GM19372 (cell line): Measurements from ENCODE around the gene MYBPC1.
"Not testable (repeated sequence)": the region's sequence is repeated elsewhere in the genome, so short reads cannot be mapped to it uniquely, and the experiment has no call there.

Experiments used
- ATAC-seq: cut with Tn5 transposase; IDR thresholded peaks from one replicate; pipeline ENCODE4 v1.9.1; 2021; ENCODE audit warnings: mild to moderate bottlenecking, low read depth, moderate library complexity; ENCODE audit not compliant: unreplicated experiment

The MYBPC1 gene

GRCh38 chr12:101650346-101651117, 55.8 kb downstream of the MYBPC1 start:
- ATAC-seq: no peak

DNA sequence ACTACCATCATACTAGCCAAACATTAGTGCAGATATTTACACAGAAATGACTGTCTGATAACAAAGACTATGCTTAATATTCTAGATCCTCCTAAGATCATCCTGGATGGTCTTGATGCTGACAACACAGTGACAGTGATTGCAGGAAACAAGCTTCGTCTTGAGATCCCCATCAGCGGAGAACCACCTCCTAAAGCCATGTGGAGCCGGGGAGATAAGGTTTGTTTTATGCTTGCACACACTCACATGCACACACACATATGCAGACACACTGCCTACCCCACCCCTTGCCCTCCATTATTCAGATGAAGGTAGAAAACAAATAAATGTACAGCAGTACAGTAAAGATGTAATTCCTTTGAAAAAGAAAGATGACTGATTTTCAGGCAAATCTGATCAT, 58.3 kb downstream of the MYBPC1 start:
- ATAC-seq: no peak

DNA sequence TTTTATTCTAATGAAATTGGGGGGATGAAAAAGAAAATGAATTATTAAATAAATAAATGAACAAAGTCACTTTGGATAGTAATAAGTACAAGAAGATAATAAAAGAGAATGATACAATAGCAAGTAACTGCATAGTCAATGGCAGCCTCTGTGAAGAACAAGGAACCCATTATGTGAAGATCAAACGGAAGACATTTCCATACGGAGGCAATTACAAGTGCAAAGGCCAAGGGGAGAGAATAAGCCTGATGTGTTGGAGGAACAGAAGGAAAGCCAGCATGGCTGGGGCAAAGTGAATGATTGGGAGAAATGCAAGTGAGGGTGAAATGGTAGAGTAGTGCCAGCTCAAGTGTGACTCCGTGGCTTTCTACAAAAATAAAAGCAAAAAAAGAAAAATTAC, 58.7 kb downstream of the MYBPC1 start:
- no peak for ATAC-seq

DNA sequence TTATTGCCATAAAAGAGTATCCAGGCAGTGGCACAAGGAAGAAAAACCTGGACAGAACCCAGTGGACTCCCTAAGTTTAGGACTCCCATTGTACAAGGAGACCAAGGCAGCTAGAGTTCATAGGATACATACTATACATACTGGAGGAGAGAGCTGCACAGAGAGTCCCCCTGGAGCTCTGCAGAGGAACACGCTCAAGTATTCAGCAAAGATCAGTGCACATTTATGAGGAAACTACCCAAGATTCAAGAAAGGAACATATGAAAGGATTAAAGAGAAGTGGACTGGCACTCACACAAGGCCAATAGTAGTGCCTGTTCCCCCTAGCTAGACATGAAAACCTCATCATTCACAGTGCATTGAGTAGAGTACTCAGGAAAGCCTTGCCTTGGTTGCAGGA, 59.7 kb downstream of the MYBPC1 start:
- no peak for ATAC-seq

DNA sequence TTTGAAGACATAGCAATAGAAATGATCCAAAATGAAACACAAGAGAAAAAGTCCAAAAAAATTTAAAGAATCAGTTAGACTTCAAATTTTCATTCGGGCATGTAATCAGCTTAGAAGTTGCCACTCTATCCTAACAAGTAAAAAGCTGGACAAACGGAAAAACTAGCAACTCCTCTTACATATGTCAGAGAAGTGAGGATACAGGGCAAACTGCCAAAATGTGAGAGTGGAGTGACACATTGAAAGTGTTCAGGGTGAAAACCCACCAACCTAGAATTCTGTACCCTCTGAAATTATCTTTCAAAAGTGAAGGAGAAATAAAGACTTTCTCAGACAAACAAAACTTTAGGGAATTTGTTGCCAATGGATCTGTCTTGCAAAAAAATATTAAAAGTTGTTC, 60.6 kb downstream of the MYBPC1 start:
- ATAC-seq: no peak

DNA sequence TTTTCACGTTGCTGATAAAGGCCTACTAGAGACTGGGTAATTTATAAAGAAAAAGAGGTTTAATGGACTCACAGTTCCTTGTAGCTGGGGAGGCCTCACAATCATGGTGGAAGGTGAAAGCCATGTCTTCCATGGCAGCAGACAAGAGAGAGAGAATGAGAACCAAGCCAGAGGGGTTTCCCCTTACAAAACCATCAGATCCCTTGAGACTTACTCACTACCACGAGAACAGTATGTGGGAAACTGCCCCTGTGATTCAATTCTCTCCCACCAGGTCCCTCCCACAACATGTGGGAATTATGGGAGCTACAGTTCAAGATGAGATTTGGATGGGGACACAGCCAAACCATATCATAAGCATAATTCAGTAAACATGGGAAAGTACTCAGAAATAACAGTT, 65.9 kb downstream of the MYBPC1 start:
- ATAC-seq: not testable (repeated sequence)

DNA sequence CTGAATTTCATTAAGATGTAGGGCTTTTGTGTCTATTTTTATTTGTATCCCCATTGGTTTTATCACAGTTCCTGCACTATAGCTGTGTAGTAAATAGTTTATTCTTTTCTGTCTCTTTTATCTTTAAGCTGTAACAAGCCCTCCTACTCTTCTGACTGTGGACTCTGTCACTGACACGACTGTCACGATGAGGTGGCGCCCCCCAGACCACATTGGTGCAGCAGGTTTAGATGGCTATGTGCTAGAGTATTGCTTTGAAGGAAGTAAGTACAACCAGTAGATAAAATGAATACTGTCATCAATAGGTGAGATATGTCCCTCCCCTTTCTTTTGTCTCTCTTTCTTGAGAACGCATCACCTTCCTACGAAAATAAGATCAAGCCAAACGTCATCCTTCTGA, 68.5 kb downstream of the MYBPC1 start:
- ATAC-seq: no peak

DNA sequence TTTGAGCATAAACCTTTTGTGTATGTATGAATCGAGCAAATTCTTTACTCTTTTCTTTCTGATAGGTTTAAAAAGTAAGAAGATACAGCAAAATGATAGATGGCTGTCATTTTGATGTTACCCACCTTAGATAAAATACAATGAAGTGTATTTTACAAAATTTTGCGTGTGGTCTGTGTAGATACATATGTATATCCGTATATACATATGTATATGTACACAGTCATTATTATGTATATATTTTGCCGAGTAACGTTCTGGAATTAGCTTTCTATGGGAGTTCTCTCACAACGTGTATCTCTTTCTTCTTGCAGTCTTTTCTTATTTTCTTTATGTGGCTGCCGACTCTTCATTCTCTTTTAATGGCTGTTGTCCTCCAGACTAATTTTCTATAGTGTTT, 70.2 kb downstream of the MYBPC1 start:
- no peak for ATAC-seq

- no peak for ATAC-seq
Observed at GRCh38 chr12:101666052-101666728, 71.4 kb downstream of the MYBPC1 start.

DNA sequence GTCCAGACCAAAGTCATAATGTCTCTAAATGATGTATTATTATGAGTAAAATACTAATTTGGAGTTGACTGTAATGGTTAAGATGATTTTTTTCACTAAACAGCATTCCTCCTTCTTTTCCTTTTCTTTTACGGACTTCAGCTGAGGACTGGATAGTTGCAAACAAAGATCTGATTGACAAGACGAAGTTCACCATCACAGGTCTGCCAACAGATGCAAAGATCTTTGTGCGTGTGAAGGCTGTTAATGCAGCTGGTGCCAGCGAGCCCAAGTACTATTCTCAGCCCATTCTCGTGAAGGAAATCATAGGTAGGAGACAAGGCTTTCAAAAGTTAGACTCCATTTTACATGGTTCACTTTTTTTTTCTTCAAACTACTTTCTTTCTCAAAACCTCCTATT, 72.8 kb downstream of the MYBPC1 start:
- ATAC-seq: no peak

- ATAC-seq: no peak
Observed at GRCh38 chr12:101670007-101670671, 75.4 kb downstream of the MYBPC1 start.

DNA sequence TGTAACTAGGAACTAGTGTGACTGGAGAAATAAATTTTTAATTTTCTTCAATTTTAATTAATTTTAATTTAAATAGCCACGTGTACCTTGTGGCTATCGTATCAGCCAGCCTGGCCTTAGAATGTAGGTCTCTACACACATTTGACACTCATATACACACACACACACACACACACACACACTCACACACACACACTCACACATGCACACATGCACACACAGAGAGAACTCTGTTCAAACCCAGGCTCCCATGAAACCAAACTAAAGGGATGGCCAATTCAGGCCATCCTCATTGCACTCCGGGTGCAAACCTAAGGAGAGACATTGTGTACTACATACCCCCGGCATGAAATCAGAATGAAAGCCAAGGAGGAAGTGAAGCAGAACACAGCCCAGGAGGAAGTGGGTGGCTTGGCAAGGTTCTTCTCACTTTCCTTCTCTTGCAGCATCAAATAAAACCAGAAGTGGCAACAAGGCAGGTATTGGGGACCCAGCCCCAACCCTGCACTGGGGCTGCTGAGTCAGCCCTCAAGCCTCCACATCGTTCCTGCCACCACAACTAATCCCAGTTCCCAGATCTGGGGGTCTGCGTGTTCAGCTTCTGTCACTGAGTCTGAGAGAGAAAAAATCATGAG, 76.5 kb downstream of the MYBPC1 start:
- peak; percentile 82 for ATAC-seq

DNA sequence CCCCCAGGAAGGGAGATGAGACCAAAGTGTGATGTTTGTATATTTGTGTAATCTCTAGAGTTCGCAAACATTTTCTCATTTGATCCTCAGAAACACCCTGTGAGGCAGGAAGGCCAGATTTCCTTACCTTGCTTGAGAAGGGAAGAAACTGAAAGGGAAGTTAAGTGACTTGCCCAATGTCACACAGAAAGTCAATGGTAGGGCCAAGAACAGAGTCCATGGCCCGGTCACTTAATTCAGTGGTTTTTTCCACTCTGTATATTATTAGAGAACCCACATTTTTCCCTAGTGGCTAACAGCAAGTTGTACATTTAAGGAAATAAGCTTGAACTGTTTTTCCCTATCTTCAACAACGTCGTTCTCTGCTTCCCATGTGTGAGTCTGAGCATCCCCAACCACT, 77.1 kb downstream of the MYBPC1 start:
- no peak for ATAC-seq

- no peak for ATAC-seq
Observed at GRCh38 chr12:101675555-101675954, 80.8 kb downstream of the MYBPC1 start.

DNA sequence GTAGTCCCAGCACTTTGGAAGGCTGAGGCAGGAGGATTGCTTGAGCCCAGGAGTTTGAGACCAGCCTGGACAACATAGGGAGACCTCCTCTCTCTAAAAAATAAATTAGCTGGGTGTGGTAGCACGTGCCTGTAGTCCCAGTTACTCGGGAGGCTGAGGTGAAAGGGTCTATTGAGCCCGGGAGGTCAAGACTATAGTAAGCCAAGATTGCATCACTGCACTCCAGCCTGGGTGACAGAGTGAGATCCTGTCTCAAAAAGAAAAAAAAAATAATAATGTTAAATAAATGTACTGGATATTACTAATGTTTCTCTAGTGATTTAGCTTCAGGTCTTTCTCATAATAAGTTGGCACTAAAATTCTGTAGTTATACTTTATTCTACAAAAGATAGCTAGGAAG, 81.7 kb downstream of the MYBPC1 start:
- ATAC-seq: not testable (repeated sequence)

DNA sequence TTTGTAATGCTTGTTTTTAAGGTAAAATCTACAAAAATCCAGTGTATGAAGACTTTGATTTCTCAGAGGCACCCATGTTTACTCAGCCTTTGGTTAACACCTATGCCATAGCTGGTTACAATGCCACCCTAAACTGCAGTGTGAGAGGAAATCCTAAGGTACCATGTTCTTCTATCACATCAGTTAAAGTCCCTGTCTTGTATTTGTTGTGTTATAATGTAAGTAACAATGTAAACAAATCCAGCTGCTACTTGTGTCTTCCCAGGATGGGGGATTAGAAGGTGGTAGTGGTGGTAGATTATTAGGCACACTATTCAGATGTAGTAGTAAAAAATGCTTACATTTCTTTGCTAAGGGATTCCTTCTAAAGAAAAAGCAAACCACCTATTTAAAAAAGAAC, 83.3 kb downstream of the MYBPC1 start:
- no peak for ATAC-seq

GRCh38 chr12:101680240-101680639, 85.5 kb downstream of the MYBPC1 start:
- ATAC-seq: no peak

- ATAC-seq: no peak
Observed at GRCh38 chr12:101680647-101681046, 85.9 kb downstream of the MYBPC1 start.

GRCh38 chr12:101681627-101682026, 86.9 kb downstream of the MYBPC1 start:
- not testable (repeated sequence) for ATAC-seq

DNA sequence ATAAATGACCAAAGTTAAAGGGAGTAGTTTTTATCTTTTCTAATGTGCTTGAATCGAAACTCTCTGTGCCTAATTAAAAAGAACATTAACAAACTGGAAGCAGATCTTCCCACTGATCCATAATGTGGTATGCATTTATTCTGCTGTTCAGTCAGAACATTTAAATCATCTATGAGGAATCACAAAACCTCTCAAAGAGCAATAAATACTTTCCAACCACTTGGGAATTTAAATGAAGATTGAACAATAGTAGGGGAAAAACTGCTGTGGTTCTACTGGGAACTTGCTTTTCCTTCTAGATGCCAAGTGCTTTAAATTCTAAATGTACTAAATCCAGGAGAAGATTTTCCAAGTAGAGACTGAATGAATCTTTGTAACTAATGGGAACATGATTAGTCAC, 90.3 kb downstream of the MYBPC1 start:
- no peak for ATAC-seq

- no peak for ATAC-seq
Observed at GRCh38 chr12:101686176-101686575, 91.4 kb downstream of the MYBPC1 start.
